Sigmoid colon (tissue), 7 donors: Measurements from ENCODE around the gene ELF1. TPM values are rescaled to one million over a fixed set of nuclear protein-coding genes. Genes with fewer than 3 reads are reported as not detected.
"Not testable (repeated sequence)": the region's sequence is repeated elsewhere in the genome, so short reads cannot be mapped to it uniquely, and the experiment has no call there.

Experiments used
- DNase-seq: peaks from one replicate; pipeline ENCODE4 v3.0.0-alpha.2; 2019
- H3K27ac ChIP-seq, 4 donors: fragments of 200-600 bp; sonication (generic); one replicate each; pipeline ENCODE4 v1.5.1; 2016 to 2019; ENCODE audit warnings: mild to moderate bottlenecking in 1 of 4
- H3K27me3 ChIP-seq, 3 donors: fragments of 200-600 bp; sonication (generic); one replicate each; pipeline ENCODE4 v1.5.1; 2019; ENCODE audit warnings: mild to moderate bottlenecking in 1 of 3
- H3K36me3 ChIP-seq, 4 donors: fragments of 200-600 bp; sonication (generic); one replicate each; pipeline ENCODE4 v1.5.1; 2016 to 2019
- H3K4me1 ChIP-seq, 4 donors: fragments of 200-600 bp; sonication (generic); one replicate each; pipeline ENCODE4 v1.5.1; 2017 to 2019
- H3K4me3 ChIP-seq, 4 donors: fragments of 200-600 bp; sonication (generic); one replicate each; pipeline ENCODE4 v1.5.1; 2017 to 2019; ENCODE audit warnings: mild to moderate bottlenecking in 2 of 4, moderate library complexity in 1 of 4
- H3K9me3 ChIP-seq, 4 donors: fragments of 200-600 bp in 3 of 4; sonication (generic) in 3 of 4; one replicate each; pipeline versions ENCODE4 v1.5.1 to v1.6.1; 2013 to 2019
- EP300 ChIP-seq, 4 donors: sonication (generic); formaldehyde crosslinking; IDR thresholded peaks; one replicate each; pipeline ENCODE4 v1.6.1; 2017; ENCODE audit warnings: antibody characterized with exemption in 4 of 4
- POLR2A ChIP-seq, 2 donors: fragments of 450-650 bp; IDR thresholded peaks; one replicate each; pipeline ENCODE4 v1.6.1; 2016; ENCODE audit warnings: antibody characterized with exemption in 2 of 2, mild to moderate bottlenecking in 2 of 2, moderate library complexity in 2 of 2
- POLR2AphosphoS5 ChIP-seq, 4 donors: sonication (generic); formaldehyde crosslinking; IDR thresholded peaks; one replicate each; pipeline ENCODE4 v1.6.1; 2017; ENCODE audit warnings: antibody characterized with exemption in 4 of 4
- WGBS, 2 donors: extraction: QIAGEN DNeasy Blood & Tissue Kit; methylation state at CpG; one replicate each; pipeline ENCODE4 v1.1.7; 2013; 5-methylcytosine and 5-hydroxymethylcytosine counted together
- intact Hi-C: fragments of 100-400 bp; cut with DNase I; formaldehyde crosslinking; loops from one replicate; pipeline ENCODE4 v1.15.1; 2023
- polyA plus RNA-seq, 3 donors: library from polyadenylated mRNA; stranded (reverse); fragments of 200-250 nt; gene quantifications; one replicate each; pipeline ENCODE4 v1.2.3, GENCODE V29; 2013
- total RNA-seq, 4 donors: library from RNA; depleted of rRNA; stranded (reverse); fragments of >200 nt; gene quantifications; one replicate each; pipeline ENCODE4 v1.1.0, GENCODE V29; 2016
- TF ChIP-seq, protein P1 (sequence below), 4 experiments: fragments of 450-650 bp in 3 of 4; fragments of 200-600 bp in 1 of 4; IDR thresholded peaks; one replicate each; pipeline ENCODE4 v1.5.1; 2016 to 2019; ENCODE audit warnings: antibody characterized with exemption in 4 of 4, mild to moderate bottlenecking in 3 of 4, moderate library complexity in 2 of 4
- donor health status: healthy with polysubstance abuse.
- donor health status: Bipolar disorder and iron deficiency.
- donor health status: healthy.

Gene ELF1
- total and polyA plus RNA-seq, 7 donors: 31.8 to 68.5 (median 47.4) TPM

DNA sequence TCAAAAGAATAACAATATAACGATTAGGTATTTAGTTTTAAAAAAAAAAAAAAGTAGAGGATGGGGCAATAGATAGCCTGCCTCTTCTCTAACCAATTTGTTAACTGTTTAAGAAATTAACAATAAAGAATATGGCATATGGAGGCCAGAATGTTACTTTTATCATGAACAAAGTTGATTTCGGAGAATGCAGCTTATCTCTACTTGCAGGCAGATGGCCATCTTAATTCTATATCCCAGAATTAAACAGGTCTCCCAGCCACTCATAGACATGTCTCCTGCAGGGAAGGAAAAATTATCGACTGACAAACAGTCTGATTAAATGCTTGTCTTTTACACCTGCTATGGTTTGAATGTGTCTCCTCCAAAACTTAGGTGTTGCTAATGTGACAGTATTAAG lies 133.1 kb downstream of the ELF1 start:
- Histone ChIP-seq H3K27me3 (no peaks in the 10 kb centered on the region), H3K4me3 (no peak overlapping the region), H3K4me1 (no peaks in the 10 kb centered on the region), H3K36me3 (no peaks in the 10 kb centered on the region), H3K9me3 (no peaks in the 10 kb centered on the region), H3K27ac (no peak overlapping the region)
- no peak for TF ChIP-seq EP300 (IDR thresholded peaks at IDR 0.05)
- no peak for TF ChIP-seq POLR2A (IDR thresholded peaks at IDR 0.05)
- TF ChIP-seq POLR2AphosphoS5 (IDR thresholded peaks at IDR 0.05): no peak
- TF ChIP-seq, protein P1, sequence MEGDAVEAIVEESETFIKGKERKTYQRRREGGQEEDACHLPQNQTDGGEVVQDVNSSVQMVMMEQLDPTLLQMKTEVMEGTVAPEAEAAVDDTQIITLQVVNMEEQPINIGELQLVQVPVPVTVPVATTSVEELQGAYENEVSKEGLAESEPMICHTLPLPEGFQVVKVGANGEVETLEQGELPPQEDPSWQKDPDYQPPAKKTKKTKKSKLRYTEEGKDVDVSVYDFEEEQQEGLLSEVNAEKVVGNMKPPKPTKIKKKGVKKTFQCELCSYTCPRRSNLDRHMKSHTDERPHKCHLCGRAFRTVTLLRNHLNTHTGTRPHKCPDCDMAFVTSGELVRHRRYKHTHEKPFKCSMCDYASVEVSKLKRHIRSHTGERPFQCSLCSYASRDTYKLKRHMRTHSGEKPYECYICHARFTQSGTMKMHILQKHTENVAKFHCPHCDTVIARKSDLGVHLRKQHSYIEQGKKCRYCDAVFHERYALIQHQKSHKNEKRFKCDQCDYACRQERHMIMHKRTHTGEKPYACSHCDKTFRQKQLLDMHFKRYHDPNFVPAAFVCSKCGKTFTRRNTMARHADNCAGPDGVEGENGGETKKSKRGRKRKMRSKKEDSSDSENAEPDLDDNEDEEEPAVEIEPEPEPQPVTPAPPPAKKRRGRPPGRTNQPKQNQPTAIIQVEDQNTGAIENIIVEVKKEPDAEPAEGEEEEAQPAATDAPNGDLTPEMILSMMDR (IDR thresholded peaks at IDR 0.05): no peak
- WGBS, 2 donors: 95 to 96% methylated on average over 3 of the region's 3 CpGs
- DNase-seq: no peak
- intact Hi-C loops: no loop called here

GRCh38 chr13:40884175-40884574 lies 134.9 kb downstream of the ELF1 start:
- DNase-seq, H3K4me3 ChIP-seq, H3K27ac ChIP-seq, H3K36me3 ChIP-seq, H3K27me3 ChIP-seq, H3K4me1 ChIP-seq, H3K9me3 ChIP-seq, intact Hi-C loops: not testable (repeated sequence)
- WGBS, 2 donors: no CpG with 5 or more reads among the region's 1 CpG

Other genes with a start within 250 kb of the ELF1 start
- gene MRPS31, start 248.1 kb downstream of the ELF1 start, total RNA-seq: 10 to 100 TPM; 11.4 to 23.3 (median 21.1) TPM
- 10 to 100 TPM; 16.2 to 19.9 (median 18.6) TPM for gene MRPS31, start 248.1 kb downstream of the ELF1 start, polyA plus RNA-seq
- gene SLC25A15, start 229.7 kb downstream of the ELF1 start, total RNA-seq: 1 to 10 TPM in 3 of 4 donors, under 1 TPM in 1; 0.55 to 5.2 (median 2.7) TPM
- 1 to 10 TPM; 3.6 to 6.5 (median 5.3) TPM for gene SLC25A15, start 229.7 kb downstream of the ELF1 start, polyA plus RNA-seq
- 10 to 100 TPM; 11.6 to 25.0 (median 18.4) TPM for gene WBP4, start 42.2 kb upstream of the ELF1 start, total RNA-seq
- gene WBP4, start 42.2 kb upstream of the ELF1 start, polyA plus RNA-seq: 1 to 10 TPM; 5.1 to 7.8 (median 7.2) TPM
- 10 to 100 TPM in 2 of 4 donors, 1 to 10 TPM in 2; 6.7 to 10.7 (median 9.9) TPM for gene KBTBD6, start 113.5 kb upstream of the ELF1 start, total RNA-seq
- gene KBTBD6, start 113.5 kb upstream of the ELF1 start, polyA plus RNA-seq: 1 to 10 TPM; 1.2 to 3.9 (median 1.4) TPM
- 10 to 100 TPM in 1 of 4 donors, 1 to 10 TPM in 3; 5.6 to 10.2 (median 8.0) TPM for gene KBTBD7, start 175.3 kb upstream of the ELF1 start, total RNA-seq
- 1 to 10 TPM; 1.2 to 2.8 (median 1.8) TPM for gene KBTBD7, start 175.3 kb upstream of the ELF1 start, polyA plus RNA-seq
- gene MTRF1, start 244.3 kb upstream of the ELF1 start, total RNA-seq: 10 to 100 TPM; 12.5 to 19.9 (median 15.0) TPM
- gene MTRF1, start 244.3 kb upstream of the ELF1 start, polyA plus RNA-seq: 10 to 100 TPM in 1 of 3 donors, 1 to 10 TPM in 2; 9.0 to 12.3 (median 9.7) TPM